Activated CD4-positive, alpha-beta T cell treated with anti-CD3 and anti-CD28 coated beads, Interleukin-2, amount 10 ng/mL, durations not matched to agents 7 days and 5 days (primary cell): Measurements from ENCODE around the gene BICD1. TPM values are rescaled to one million over a fixed set of nuclear protein-coding genes. Genes with fewer than 3 reads are reported as not detected.

Source experiments
- CTCF ChIA-PET: fragments of 350-600 bp; sonication (Branson Sonifier 250); formaldehyde crosslinking; loops from one replicate; lab custom pipeline; 2021; ENCODE audit warnings: antibody characterized with exemption; lab: Charles Lee
- POLR2A ChIA-PET: fragments of 350-600 bp; sonication (Branson Sonifier 250); formaldehyde crosslinking; loops from one replicate; lab custom pipeline; 2021; ENCODE audit warnings: antibody characterized with exemption; lab: Charles Lee
- DNase-seq: peaks from one replicate; pipeline ENCODE4 v3.0.0-alpha.2; 2020
- H3K27ac Mint-ChIP-seq: one replicate; pipeline ENCODE4 v1.8.0; 2021; ENCODE audit warnings: mild to moderate bottlenecking, moderate library complexity, mixed read lengths
- H3K27me3 Mint-ChIP-seq: one replicate; pipeline ENCODE4 v1.8.0; 2021; ENCODE audit warnings: mixed read lengths
- H3K36me3 Mint-ChIP-seq: one replicate; pipeline ENCODE4 v1.8.0; 2021; ENCODE audit warnings: low read depth, mixed read lengths
- H3K4me1 Mint-ChIP-seq: one replicate; pipeline ENCODE4 v1.8.0; 2021; ENCODE audit warnings: mixed read lengths
- H3K4me3 Mint-ChIP-seq: one replicate; pipeline ENCODE4 v1.8.0; 2021; ENCODE audit warnings: mild to moderate bottlenecking, moderate library complexity, mixed read lengths
- H3K9me3 Mint-ChIP-seq: one replicate; pipeline ENCODE4 v1.8.0; 2021; ENCODE audit warnings: mixed read lengths
- total RNA-seq, 2 experiments: library from RNA; stranded (reverse); gene quantifications; one replicate each; pipeline ENCODE4 v1.2.3, GENCODE V29; 2021

The BICD1 gene
- total RNA-seq, 2 experiments from 2014 or later: 20.2 to 22.4 TPM

GRCh38 chr12:32131666-32132065 is 25.0 kb downstream of the BICD1 start:
- CTCF ChIA-PET: interaction anchor here (1.3 to 1.5 kb wide), 2 partner anchors 11 to 25 kb away, joined by 3 to 4 read pairs; partner anchors contain the start of gene BICD1

GRCh38 chr12:32134101-32134888 is 27.6 kb downstream of the BICD1 start:
- POLR2A ChIA-PET: no interaction called here
- Mint-ChIP-seq H3K4me1 (peaks cover 18% of the 10 kb centered on the region), H3K27ac (peak overlapping the region; percentile 48), H3K36me3 (no peaks in the 10 kb centered on the region), H3K27me3 (peaks cover 1% of the 10 kb centered on the region), H3K9me3 (no peaks in the 10 kb centered on the region), H3K4me3 (no peak overlapping the region)
- CTCF ChIA-PET: interaction anchor here (0.6 to 1.4 kb wide), 5 partner anchors 9 to 481 kb away, joined by 3 to 4 read pairs (median 3); no protein-coding TSS in a partner anchor
- DNase-seq: peak; percentile 49

More at GRCh38 chr12:32131666-32132065, 25.0 kb downstream of the BICD1 start:
- Mint-ChIP-seq H3K27ac (no peak overlapping the region), H3K4me3 (no peak overlapping the region), H3K36me3 (no peaks in the 10 kb centered on the region), H3K27me3 (peaks cover 1% of the 10 kb centered on the region), H3K4me1 (peaks cover 13% of the 10 kb centered on the region), H3K9me3 (no peaks in the 10 kb centered on the region)
- POLR2A ChIA-PET: no interaction called here
- no peak for DNase-seq

- no peak for DNase-seq
- H3K36me3 Mint-ChIP-seq: no peaks in the 10 kb centered on the region
- CTCF ChIA-PET: no interaction called here
- peaks cover 1% of the 10 kb centered on the region for H3K27me3 Mint-ChIP-seq
- no peaks in the 10 kb centered on the region for H3K9me3 Mint-ChIP-seq
- no peak overlapping the region for H3K27ac Mint-ChIP-seq
- POLR2A ChIA-PET: no interaction called here
- H3K4me1 Mint-ChIP-seq: peaks cover 32% of the 10 kb centered on the region
- no peak overlapping the region for H3K4me3 Mint-ChIP-seq
Measured at GRCh38 chr12:32135967-32136366, 29.3 kb downstream of the BICD1 start.

GRCh38 chr12:32136404-32136803 is 29.8 kb downstream of the BICD1 start:
- peaks cover 1% of the 10 kb centered on the region for H3K27me3 Mint-ChIP-seq
- H3K27ac Mint-ChIP-seq: no peak overlapping the region
- H3K4me1 Mint-ChIP-seq: peaks cover 32% of the 10 kb centered on the region
- ChIA-PET POLR2A (no interaction called here), CTCF (no interaction called here)
- H3K36me3 Mint-ChIP-seq: no peaks in the 10 kb centered on the region
- no peak for DNase-seq
- H3K4me3 Mint-ChIP-seq: no peak overlapping the region
- H3K9me3 Mint-ChIP-seq: no peaks in the 10 kb centered on the region

GRCh38 chr12:32139064-32139421 is 32.4 kb downstream of the BICD1 start:
- Mint-ChIP-seq H3K9me3 (no peaks in the 10 kb centered on the region), H3K27me3 (peaks cover 1% of the 10 kb centered on the region), H3K4me3 (peak overlapping the region; percentile 74), H3K4me1 (peaks cover 31% of the 10 kb centered on the region), H3K36me3 (no peaks in the 10 kb centered on the region), H3K27ac (peak overlapping the region; percentile 84)
- CTCF ChIA-PET: interaction anchor here (1.0 kb wide), 1 partner anchor 79 kb away, joined by 3 read pairs; no protein-coding TSS in a partner anchor
- peak; percentile 56 for DNase-seq
- POLR2A ChIA-PET: no interaction called here

- H3K27me3 Mint-ChIP-seq: no peaks in the 10 kb centered on the region
- H3K36me3 Mint-ChIP-seq: no peaks in the 10 kb centered on the region
- no peak for DNase-seq
- H3K4me1 Mint-ChIP-seq: peaks cover 19% of the 10 kb centered on the region
- no peak overlapping the region for H3K27ac Mint-ChIP-seq
- H3K9me3 Mint-ChIP-seq: no peaks in the 10 kb centered on the region
- ChIA-PET CTCF (no interaction called here), POLR2A (no interaction called here)
- no peak overlapping the region for H3K4me3 Mint-ChIP-seq
Measured at GRCh38 chr12:32140877-32141276, 34.2 kb downstream of the BICD1 start.

GRCh38 chr12:32145096-32145495 is 38.4 kb downstream of the BICD1 start:
- no peak for DNase-seq
- Mint-ChIP-seq H3K4me1 (peaks cover 5% of the 10 kb centered on the region), H3K27me3 (no peaks in the 10 kb centered on the region), H3K27ac (no peak overlapping the region), H3K9me3 (peaks cover 1% of the 10 kb centered on the region), H3K4me3 (no peak overlapping the region), H3K36me3 (no peaks in the 10 kb centered on the region)
- ChIA-PET CTCF (no interaction called here), POLR2A (no interaction called here)

GRCh38 chr12:32146074-32146873 is 39.6 kb downstream of the BICD1 start:
- Mint-ChIP-seq H3K36me3 (no peaks in the 10 kb centered on the region), H3K27ac (no peak overlapping the region), H3K27me3 (no peaks in the 10 kb centered on the region), H3K9me3 (peaks cover 3% of the 10 kb centered on the region), H3K4me3 (no peak overlapping the region), H3K4me1 (no peaks in the 10 kb centered on the region)
- POLR2A ChIA-PET: no interaction called here
- DNase-seq: no peak
- CTCF ChIA-PET: interaction anchor here (0.7 to 1.0 kb wide), 3 partner anchors 9 to 454 kb away, joined by 3 to 5 read pairs (median 4); no protein-coding TSS in a partner anchor

GRCh38 chr12:32148372-32148771 is 41.7 kb downstream of the BICD1 start:
- H3K27ac Mint-ChIP-seq: no peak overlapping the region
- DNase-seq: no peak
- H3K4me3 Mint-ChIP-seq: no peak overlapping the region
- CTCF ChIA-PET: interaction anchor here (0.6 kb wide), 1 partner anchor 849 kb away, joined by 3 read pairs; no protein-coding TSS in a partner anchor
- no peaks in the 10 kb centered on the region for H3K27me3 Mint-ChIP-seq
- H3K4me1 Mint-ChIP-seq: no peaks in the 10 kb centered on the region
- POLR2A ChIA-PET: no interaction called here
- H3K36me3 Mint-ChIP-seq: no peaks in the 10 kb centered on the region
- peaks cover 3% of the 10 kb centered on the region for H3K9me3 Mint-ChIP-seq

- POLR2A ChIA-PET: no interaction called here
- Mint-ChIP-seq H3K27me3 (no peaks in the 10 kb centered on the region), H3K4me1 (no peaks in the 10 kb centered on the region)
Measured at GRCh38 chr12:32149489-32149888, 42.8 kb downstream of the BICD1 start.

GRCh38 chr12:32151086-32151485 is 44.4 kb downstream of the BICD1 start:
- H3K27ac Mint-ChIP-seq: no peak overlapping the region
- no peaks in the 10 kb centered on the region for H3K4me1 Mint-ChIP-seq
- no peak for DNase-seq
- no peaks in the 10 kb centered on the region for H3K36me3 Mint-ChIP-seq
- POLR2A ChIA-PET: no interaction called here
- H3K27me3 Mint-ChIP-seq: no peaks in the 10 kb centered on the region
- H3K4me3 Mint-ChIP-seq: no peak overlapping the region
- peaks cover 3% of the 10 kb centered on the region for H3K9me3 Mint-ChIP-seq
- CTCF ChIA-PET: no interaction called here

More at GRCh38 chr12:32149489-32149888, 42.8 kb downstream of the BICD1 start:
- Mint-ChIP-seq H3K4me3 (no peak overlapping the region), H3K36me3 (no peaks in the 10 kb centered on the region), H3K9me3 (peaks cover 3% of the 10 kb centered on the region), H3K27ac (no peak overlapping the region)
- CTCF ChIA-PET: no interaction called here
- DNase-seq: no peak

GRCh38 chr12:32151552-32151951 is 44.9 kb downstream of the BICD1 start:
- CTCF ChIA-PET: interaction anchor here (0.6 kb wide), 1 partner anchor 29 kb away, joined by 3 read pairs; no protein-coding TSS in a partner anchor
- no peaks in the 10 kb centered on the region for H3K4me1 Mint-ChIP-seq
- H3K4me3 Mint-ChIP-seq: no peak overlapping the region
- H3K27me3 Mint-ChIP-seq: no peaks in the 10 kb centered on the region
- DNase-seq: no peak
- no peaks in the 10 kb centered on the region for H3K36me3 Mint-ChIP-seq
- no peak overlapping the region for H3K27ac Mint-ChIP-seq
- H3K9me3 Mint-ChIP-seq: peaks cover 3% of the 10 kb centered on the region
- POLR2A ChIA-PET: no interaction called here

GRCh38 chr12:32155041-32155440 is 48.4 kb downstream of the BICD1 start:
- Mint-ChIP-seq H3K4me1 (no peaks in the 10 kb centered on the region), H3K27me3 (no peaks in the 10 kb centered on the region)
- CTCF ChIA-PET: interaction anchor here (1.1 kb wide), 1 partner anchor 8 kb away, joined by 3 read pairs; no protein-coding TSS in a partner anchor

More at GRCh38 chr12:32155041-32155440, 48.4 kb downstream of the BICD1 start:
- DNase-seq: no peak
- peaks cover 2% of the 10 kb centered on the region for H3K9me3 Mint-ChIP-seq
- H3K36me3 Mint-ChIP-seq: no peaks in the 10 kb centered on the region
- no peak overlapping the region for H3K27ac Mint-ChIP-seq
- POLR2A ChIA-PET: no interaction called here
- H3K4me3 Mint-ChIP-seq: no peak overlapping the region
